Mesenchymal stem cell (in vitro differentiated cells and primary cell): ENCODE data around the gene NXT1.

ENCODE experiments used
- DNase-seq: peaks from one replicate; pipeline ENCODE4 v3.0.0-alpha.2; 2013
- H2AFZ ChIP-seq: one replicate; pipeline ENCODE4 v1.6.1; 2013; ENCODE audit warnings: low read depth, mild to moderate bottlenecking, control low read depth, inconsistent platforms, low read length, moderate library complexity
- H2AK5ac ChIP-seq: 2 replicates; pipeline ENCODE4 v1.6.1; 2013; ENCODE audit warnings: low read length, moderate library complexity, mild to moderate bottlenecking, inconsistent platforms; ENCODE audit not compliant: severe bottlenecking
- H2BK120ac ChIP-seq: one replicate; pipeline ENCODE4 v1.6.1; 2013; ENCODE audit warnings: low read depth, mild to moderate bottlenecking, inconsistent platforms, low read length, moderate library complexity
- H2BK12ac ChIP-seq, 2 experiments: one replicate each; pipeline ENCODE4 v1.6.1; 2013; ENCODE audit warnings: inconsistent platforms in 2 of 2, low read length in 2 of 2, mild to moderate bottlenecking in 2 of 2, moderate library complexity in 2 of 2, control low read depth in 1 of 2
- H2BK15ac ChIP-seq: one replicate; pipeline ENCODE4 v1.6.1; 2013; ENCODE audit warnings: mild to moderate bottlenecking, low read depth, inconsistent platforms; ENCODE audit not compliant: poor library complexity, severe bottlenecking
- H2BK5ac ChIP-seq: 2 replicates; pipeline ENCODE4 v1.6.1; 2013; ENCODE audit warnings: low read depth, mild to moderate bottlenecking, low read length, control low read depth, inconsistent platforms; ENCODE audit not compliant: poor library complexity, severe bottlenecking
- H3K14ac ChIP-seq, 2 experiments: one replicate each; pipeline ENCODE4 v1.6.1; 2013; ENCODE audit warnings: inconsistent platforms in 2 of 2, low read length in 2 of 2, control low read depth in 1 of 2, mild to moderate bottlenecking in 1 of 2, moderate library complexity in 1 of 2
- H3K18ac ChIP-seq, 2 experiments: one replicate each; pipeline ENCODE4 v1.6.1; 2013; ENCODE audit warnings: inconsistent platforms in 2 of 2, low read length in 2 of 2, control low read depth in 1 of 2, low read depth in 1 of 2, mild to moderate bottlenecking in 1 of 2
- H3K23ac ChIP-seq, 2 experiments: one replicate each; pipeline ENCODE4 v1.6.1; 2013; ENCODE audit warnings: inconsistent platforms in 2 of 2, low read length in 2 of 2, mild to moderate bottlenecking in 2 of 2, moderate library complexity in 2 of 2, control low read depth in 1 of 2
- H3K27ac ChIP-seq: 2 replicates; pipeline ENCODE4 v1.5.1; 2013; ENCODE audit warnings: mild to moderate bottlenecking, moderate library complexity, low read length, control low read depth, inconsistent platforms; ENCODE audit not compliant: poor library complexity, severe bottlenecking
- H3K27me3 ChIP-seq, 2 experiments: 2 replicates each; pipeline versions ENCODE4 v1.6.1 to v1.7.0; 2013; ENCODE audit warnings: low read length in 2 of 2, mild to moderate bottlenecking in 2 of 2, moderate library complexity in 2 of 2, control low read depth in 1 of 2, inconsistent platforms in 1 of 2; ENCODE audit not compliant: control insufficient read depth in 1 of 2, insufficient read depth in 1 of 2
- H3K36me3 ChIP-seq, 2 experiments: 2 replicates each; pipeline versions ENCODE4 v1.6.1 to v1.7.0; 2013; ENCODE audit warnings: low read length in 2 of 2, control low read depth in 1 of 2, inconsistent platforms in 1 of 2, low read depth in 1 of 2, mild to moderate bottlenecking in 1 of 2; ENCODE audit not compliant: insufficient read depth in 2 of 2, control insufficient read depth in 1 of 2
- H3K4ac ChIP-seq, 2 experiments: one replicate each; pipeline ENCODE4 v1.6.1; 2013; ENCODE audit warnings: inconsistent platforms in 2 of 2, low read length in 2 of 2, mild to moderate bottlenecking in 2 of 2, moderate library complexity in 2 of 2, control low read depth in 1 of 2, low read depth in 1 of 2
- H3K4me1 ChIP-seq: 2 replicates; pipeline ENCODE4 v1.6.1; 2013; ENCODE audit warnings: low read depth, low read length, control low read depth; ENCODE audit not compliant: control insufficient read depth, insufficient read depth
- H3K4me2 ChIP-seq: 2 replicates; pipeline ENCODE4 v1.6.1; 2013; ENCODE audit warnings: low read length, mild to moderate bottlenecking, inconsistent platforms; ENCODE audit not compliant: poor library complexity, severe bottlenecking
- H3K4me3 ChIP-seq, 2 experiments: 2 replicates each; pipeline versions ENCODE4 v1.5.1 to v1.7.0; 2013; ENCODE audit warnings: low read length in 2 of 2, mild to moderate bottlenecking in 2 of 2, control low read depth in 1 of 2, low read depth in 1 of 2; ENCODE audit not compliant: insufficient read depth in 1 of 2
- H3K79me1 ChIP-seq: replicated peaks from 2 replicates; pipeline ENCODE4 v1.6.1; 2013; ENCODE audit warnings: mild to moderate bottlenecking, control low read depth, low read length, inconsistent platforms; ENCODE audit not compliant: poor library complexity, severe bottlenecking
- H3K9ac ChIP-seq: 2 replicates; pipeline ENCODE4 v1.7.0; 2013; ENCODE audit warnings: mild to moderate bottlenecking, low read length, moderate library complexity
- H3K9me3 ChIP-seq: 2 replicates; pipeline ENCODE4 v1.7.0; 2013; ENCODE audit warnings: mild to moderate bottlenecking, low read length; ENCODE audit not compliant: control insufficient read depth
- H4K8ac ChIP-seq: one replicate; pipeline ENCODE4 v1.6.1; 2013; ENCODE audit warnings: inconsistent platforms, mild to moderate bottlenecking, low read length, moderate library complexity
- H4K91ac ChIP-seq: one replicate; pipeline ENCODE4 v1.6.1; 2013; ENCODE audit warnings: mild to moderate bottlenecking, low read length, inconsistent platforms
- WGBS: methylation state at CpG from one replicate; pipeline ENCODE4 v1.1.7; 2013; ENCODE audit warnings: mixed read lengths; 5-methylcytosine and 5-hydroxymethylcytosine counted together

The NXT1 gene

DNA sequence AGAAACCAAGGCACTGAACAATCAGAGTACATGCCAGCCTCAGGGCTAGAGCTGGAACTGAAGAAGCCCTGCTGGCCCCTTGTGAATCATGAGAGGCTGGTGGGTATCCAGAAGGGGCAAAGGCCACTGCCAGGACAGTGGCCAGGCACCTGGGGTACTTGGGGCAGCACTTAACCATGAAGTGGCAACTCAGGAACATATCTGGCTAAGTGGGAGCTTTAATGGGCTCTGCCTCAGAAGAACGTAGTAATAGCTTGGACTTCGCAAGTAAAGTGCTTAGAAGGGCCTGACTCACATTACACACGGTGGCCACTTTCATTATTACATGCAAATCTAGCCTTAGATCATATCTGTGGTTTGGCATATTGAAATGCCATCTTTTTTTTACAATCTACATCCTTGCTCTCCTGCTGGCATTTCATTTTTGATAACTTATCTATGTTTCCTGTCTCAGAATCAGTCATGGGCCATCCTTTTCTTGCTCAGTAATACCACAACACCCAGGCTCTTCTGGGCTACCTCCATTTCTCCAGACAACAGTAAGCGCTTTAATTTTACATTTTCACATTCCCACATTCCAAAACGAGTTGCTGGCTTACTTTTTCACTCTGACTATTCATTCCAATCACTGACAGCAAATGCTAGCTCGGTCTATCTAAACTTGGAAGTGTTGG, 49.1 kb downstream of the NXT1 start:
- Histone ChIP-seq H3K4ac (no peak overlapping the region), H3K4me1 (peaks cover 5% of the 10 kb centered on the region), H2BK120ac (no peak overlapping the region), H3K36me3 (peaks cover 6 to 42% of the 10 kb centered on the region in 2 experiments), H2BK5ac (peak overlapping the region; percentile 32), H3K14ac (no peak overlapping the region), H3K27ac (no peak overlapping the region), H2AK5ac (no peak overlapping the region), H3K79me1 (peaks cover 32% of the 10 kb centered on the region), H3K4me3 (no peak overlapping the region), H3K9me3 (no peaks in the 10 kb centered on the region), H3K27me3 (no peaks in the 10 kb centered on the region), H4K91ac (no peak overlapping the region), H2BK15ac (no peak overlapping the region), H3K4me2 (no peak overlapping the region), H2BK12ac (no peak overlapping the region), H2AFZ (no peak overlapping the region), H4K8ac (peak overlapping the region; percentile 27), H3K18ac (peak overlapping the region in 1 of 2 experiments; percentile 73), H3K23ac (no peak overlapping the region), H3K9ac (no peak overlapping the region)
- WGBS: 62% methylated on average over 6 of the region's 6 CpGs
- peak; percentile 75 for DNase-seq

- H3K27me3 ChIP-seq: no peaks in the 10 kb centered on the region
- no peak overlapping the region for H4K91ac ChIP-seq
- H3K4me3 ChIP-seq: no peak overlapping the region
- WGBS: 94% methylated on average over 5 of the region's 5 CpGs
- H3K36me3 ChIP-seq: peaks cover 5 to 29% of the 10 kb centered on the region in 2 experiments
- no peak overlapping the region for H3K4ac ChIP-seq
- no peaks in the 10 kb centered on the region for H3K9me3 ChIP-seq
- H3K4me2 ChIP-seq: no peak overlapping the region
- no peak overlapping the region for H3K18ac ChIP-seq
- DNase-seq: no peak
- peaks cover 29% of the 10 kb centered on the region for H3K79me1 ChIP-seq
- H3K14ac ChIP-seq: no peak overlapping the region
- H4K8ac ChIP-seq: no peak overlapping the region
- H2BK12ac ChIP-seq: no peak overlapping the region
- H3K23ac ChIP-seq: no peak overlapping the region
- H2BK15ac ChIP-seq: no peak overlapping the region
- no peak overlapping the region for H2BK5ac ChIP-seq
- no peak overlapping the region for H2BK120ac ChIP-seq
- no peak overlapping the region for H2AK5ac ChIP-seq
- no peak overlapping the region for H3K27ac ChIP-seq
- H3K4me1 ChIP-seq: peaks cover 5% of the 10 kb centered on the region
- H2AFZ ChIP-seq: no peak overlapping the region
- H3K9ac ChIP-seq: no peak overlapping the region
Observed at GRCh38 chr20:23401051-23401450, 50.5 kb downstream of the NXT1 start.

DNA sequence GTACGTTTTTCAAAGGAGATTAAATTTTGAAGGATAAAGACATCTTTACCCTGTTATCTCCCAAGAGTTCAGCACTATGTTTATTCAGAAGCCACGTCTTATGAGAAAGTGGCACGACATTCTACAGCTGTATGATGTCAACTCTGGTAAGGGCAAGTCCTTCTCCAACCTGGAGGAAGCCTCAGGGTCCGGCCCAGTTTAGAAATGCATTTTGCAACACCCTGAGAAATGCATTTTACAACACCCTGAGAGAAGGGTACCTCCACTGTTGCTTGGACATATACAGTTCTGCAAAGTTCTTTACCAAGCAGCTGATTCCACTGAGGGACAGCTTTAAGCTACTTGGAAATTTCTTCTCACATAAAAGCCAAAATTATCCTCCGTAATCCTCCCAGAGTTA, 53.2 kb downstream of the NXT1 start:
- H2AFZ ChIP-seq: no peak overlapping the region
- H3K9me3 ChIP-seq: no peaks in the 10 kb centered on the region
- H3K18ac ChIP-seq: peak overlapping the region in 1 of 2 experiments; percentile 29
- no peak overlapping the region for H3K4me2 ChIP-seq
- DNase-seq: peak; percentile 86
- no peak overlapping the region for H3K14ac ChIP-seq
- peaks cover 5 to 26% of the 10 kb centered on the region in 2 experiments for H3K36me3 ChIP-seq
- H4K8ac ChIP-seq: no peak overlapping the region
- H3K4me1 ChIP-seq: peaks cover 1% of the 10 kb centered on the region
- no peak overlapping the region for H4K91ac ChIP-seq
- WGBS: 68% methylated on average over 5 of the region's 5 CpGs
- no peaks in the 10 kb centered on the region for H3K27me3 ChIP-seq
- H2AK5ac ChIP-seq: no peak overlapping the region
- H3K23ac ChIP-seq: no peak overlapping the region
- H3K79me1 ChIP-seq: peaks cover 28% of the 10 kb centered on the region
- H3K4me3 ChIP-seq: no peak overlapping the region
- H3K4ac ChIP-seq: no peak overlapping the region
- H2BK120ac ChIP-seq: no peak overlapping the region
- no peak overlapping the region for H3K9ac ChIP-seq
- no peak overlapping the region for H2BK5ac ChIP-seq
- H3K27ac ChIP-seq: no peak overlapping the region
- H2BK12ac ChIP-seq: no peak overlapping the region
- no peak overlapping the region for H2BK15ac ChIP-seq

DNA sequence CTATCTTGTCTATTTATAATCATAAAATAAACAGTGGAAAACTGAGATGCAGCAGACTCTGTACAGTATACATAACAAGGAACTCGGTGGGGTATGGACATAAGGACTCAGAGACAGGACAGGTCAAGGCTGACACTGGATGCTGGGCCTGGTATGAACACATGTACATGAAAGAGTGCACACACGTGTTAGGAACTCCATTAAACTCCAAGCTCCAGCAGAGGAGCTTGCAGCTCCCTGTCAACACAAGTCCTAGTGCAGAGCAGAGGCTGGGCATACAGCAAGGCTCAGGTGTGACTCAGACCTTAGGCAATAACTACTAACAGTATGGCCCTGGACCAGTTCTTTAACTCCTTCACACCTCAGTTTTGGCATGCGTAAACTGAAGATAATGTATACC, 53.6 kb downstream of the NXT1 start:
- H3K36me3 ChIP-seq: peaks cover 5 to 26% of the 10 kb centered on the region in 2 experiments
- H2BK15ac ChIP-seq: no peak overlapping the region
- H3K4me1 ChIP-seq: peaks cover 1% of the 10 kb centered on the region
- no peak overlapping the region for H4K8ac ChIP-seq
- no peak overlapping the region for H2BK5ac ChIP-seq
- no peak overlapping the region for H3K4me2 ChIP-seq
- H3K4me3 ChIP-seq: no peak overlapping the region
- H2AK5ac ChIP-seq: no peak overlapping the region
- peak; percentile 74 for DNase-seq
- H3K27ac ChIP-seq: no peak overlapping the region
- no peak overlapping the region for H3K4ac ChIP-seq
- no peak overlapping the region for H2BK12ac ChIP-seq
- H3K23ac ChIP-seq: no peak overlapping the region
- no peak overlapping the region for H2BK120ac ChIP-seq
- no peak overlapping the region for H3K14ac ChIP-seq
- 76% methylated on average over 2 of the region's 3 CpGs for WGBS
- no peaks in the 10 kb centered on the region for H3K9me3 ChIP-seq
- peaks cover 27% of the 10 kb centered on the region for H3K79me1 ChIP-seq
- H3K9ac ChIP-seq: no peak overlapping the region
- peak overlapping the region in 1 of 2 experiments; percentile 18 for H3K18ac ChIP-seq
- H3K27me3 ChIP-seq: no peaks in the 10 kb centered on the region
- no peak overlapping the region for H2AFZ ChIP-seq
- no peak overlapping the region for H4K91ac ChIP-seq
